ENCODE measurements around the gene ZNF862. TPM values are rescaled to one million over a fixed set of nuclear protein-coding genes. Genes with fewer than 3 reads are reported as not detected.

The ZNF862 gene
- total RNA-seq, 2 experiments from 2014 or later = 7.9 to 9.1 TPM

GRCh38 chr7:149801002-149801566 is 37.1 kb upstream of the ZNF862 start:
- no peak overlapping the region for H3K4me2 ChIP-seq (ENCODE audit: low read length)
- H3K9me3 ChIP-seq (ENCODE audit: low read length) = no peaks in the 10 kb centered on the region
- H3K27ac ChIP-seq (ENCODE audit: low read depth, low read length, poor library complexity, severe bottlenecking) = no peak overlapping the region
- H3K79me2 ChIP-seq (ENCODE audit: insufficient read depth, low read depth, low read length) = no peaks in the 10 kb centered on the region
- no peaks in the 10 kb centered on the region for H4K20me1 ChIP-seq (ENCODE audit: insufficient read depth, low read length)
- H3K9me2 ChIP-seq (ENCODE audit: insufficient read depth, low read length) = no peaks in the 10 kb centered on the region
- intact Hi-C loops (cut with micrococcal nuclease; ENCODE audit: unreplicated experiment) = no loop called here
- no peak for TF ChIP-seq EZH2phosphoT487 (IDR thresholded peaks at IDR 0.05; ENCODE audit: borderline replicate concordance, low read depth, low read length)
- TF ChIP-seq CTCF (conservative IDR thresholded peaks at IDR 0.05; ENCODE audit: low read length) = no peak
- no peak overlapping the region for H3K4me3 ChIP-seq (ENCODE audit: low read depth, low read length, poor library complexity, severe bottlenecking)
- no TSS peak for BruUV-seq (replicated peaks)
- no peak for DNase-seq (ENCODE audit: low spot score)
- POLR2A ChIA-PET = no interaction called here
- CTCF ChIA-PET (ENCODE audit: unreplicated experiment) = interaction anchor here (0.6 kb wide), 1 partner anchor 61 kb away, joined by 3 read pairs; no protein-coding TSS in a partner anchor
- H2AFZ ChIP-seq (ENCODE audit: low read length) = no peak overlapping the region
- no peaks in the 10 kb centered on the region for H3K4me1 ChIP-seq (ENCODE audit: insufficient read depth, low read length, poor library complexity, severe bottlenecking)
- no peaks in the 10 kb centered on the region for H3K36me3 ChIP-seq (ENCODE audit: insufficient read depth, low read length)

- Histone ChIP-seq H3K4me2 (ENCODE audit: low read length) (no peak overlapping the region), H2AFZ (ENCODE audit: low read length) (no peak overlapping the region), H3K79me2 (ENCODE audit: insufficient read depth, low read depth, low read length) (no peaks in the 10 kb centered on the region), H3K4me3 (ENCODE audit: low read depth, low read length, poor library complexity, severe bottlenecking) (no peak overlapping the region), H3K4me1 (ENCODE audit: insufficient read depth, low read length, poor library complexity, severe bottlenecking) (no peaks in the 10 kb centered on the region), H3K27ac (ENCODE audit: low read depth, low read length, poor library complexity, severe bottlenecking) (no peak overlapping the region), H3K36me3 (ENCODE audit: insufficient read depth, low read length) (no peaks in the 10 kb centered on the region), H4K20me1 (ENCODE audit: insufficient read depth, low read length) (no peaks in the 10 kb centered on the region), H3K9me2 (ENCODE audit: insufficient read depth, low read length) (no peaks in the 10 kb centered on the region), H3K9me3 (ENCODE audit: low read length) (no peaks in the 10 kb centered on the region)
- TF ChIP-seq CTCF (conservative IDR thresholded peaks at IDR 0.05; ENCODE audit: low read length) (no peak), EZH2phosphoT487 (IDR thresholded peaks at IDR 0.05; ENCODE audit: borderline replicate concordance, low read depth, low read length) (no peak)
- CTCF ChIA-PET (ENCODE audit: unreplicated experiment) = interaction anchor here (0.6 kb wide), 1 partner anchor 60 kb away, joined by 3 read pairs; no protein-coding TSS in a partner anchor
- intact Hi-C loops (cut with micrococcal nuclease; ENCODE audit: unreplicated experiment) = no loop called here
- DNase-seq (ENCODE audit: low spot score) = no peak
- BruUV-seq (replicated peaks) = no TSS peak
- POLR2A ChIA-PET = no interaction called here
These were observed 36.4 kb upstream of the ZNF862 start for GRCh38 chr7:149801816-149802215.

GRCh38 chr7:149802966-149803365 is 35.2 kb upstream of the ZNF862 start:
- Histone ChIP-seq H3K79me2 (ENCODE audit: insufficient read depth, low read depth, low read length) (no peaks in the 10 kb centered on the region), H3K27ac (ENCODE audit: low read depth, low read length, poor library complexity, severe bottlenecking) (no peak overlapping the region), H2AFZ (ENCODE audit: low read length) (no peak overlapping the region), H3K4me2 (ENCODE audit: low read length) (no peak overlapping the region), H3K9me2 (ENCODE audit: insufficient read depth, low read length) (no peaks in the 10 kb centered on the region), H3K36me3 (ENCODE audit: insufficient read depth, low read length) (no peaks in the 10 kb centered on the region), H3K4me3 (ENCODE audit: low read depth, low read length, poor library complexity, severe bottlenecking) (no peak overlapping the region), H3K9me3 (ENCODE audit: low read length) (no peaks in the 10 kb centered on the region), H4K20me1 (ENCODE audit: insufficient read depth, low read length) (no peaks in the 10 kb centered on the region), H3K4me1 (ENCODE audit: insufficient read depth, low read length, poor library complexity, severe bottlenecking) (no peaks in the 10 kb centered on the region)
- ChIA-PET CTCF (ENCODE audit: unreplicated experiment) (no interaction called here), POLR2A (no interaction called here)
- TF ChIP-seq CTCF (conservative IDR thresholded peaks at IDR 0.05; ENCODE audit: low read length) = no peak
- no peak for TF ChIP-seq EZH2phosphoT487 (IDR thresholded peaks at IDR 0.05; ENCODE audit: borderline replicate concordance, low read depth, low read length)
- BruUV-seq (replicated peaks) = no TSS peak
- intact Hi-C loops (cut with micrococcal nuclease; ENCODE audit: unreplicated experiment) = no loop called here
- DNase-seq (ENCODE audit: low spot score) = no peak
